Measurements from ENCODE around the gene NPAS3. TPM values are rescaled to one million over a fixed set of nuclear protein-coding genes. Genes with fewer than 3 reads are reported as not detected.

Gene NPAS3
- total RNA-seq, 1 experiment from 2014 or later: 0.36 TPM

DNA sequence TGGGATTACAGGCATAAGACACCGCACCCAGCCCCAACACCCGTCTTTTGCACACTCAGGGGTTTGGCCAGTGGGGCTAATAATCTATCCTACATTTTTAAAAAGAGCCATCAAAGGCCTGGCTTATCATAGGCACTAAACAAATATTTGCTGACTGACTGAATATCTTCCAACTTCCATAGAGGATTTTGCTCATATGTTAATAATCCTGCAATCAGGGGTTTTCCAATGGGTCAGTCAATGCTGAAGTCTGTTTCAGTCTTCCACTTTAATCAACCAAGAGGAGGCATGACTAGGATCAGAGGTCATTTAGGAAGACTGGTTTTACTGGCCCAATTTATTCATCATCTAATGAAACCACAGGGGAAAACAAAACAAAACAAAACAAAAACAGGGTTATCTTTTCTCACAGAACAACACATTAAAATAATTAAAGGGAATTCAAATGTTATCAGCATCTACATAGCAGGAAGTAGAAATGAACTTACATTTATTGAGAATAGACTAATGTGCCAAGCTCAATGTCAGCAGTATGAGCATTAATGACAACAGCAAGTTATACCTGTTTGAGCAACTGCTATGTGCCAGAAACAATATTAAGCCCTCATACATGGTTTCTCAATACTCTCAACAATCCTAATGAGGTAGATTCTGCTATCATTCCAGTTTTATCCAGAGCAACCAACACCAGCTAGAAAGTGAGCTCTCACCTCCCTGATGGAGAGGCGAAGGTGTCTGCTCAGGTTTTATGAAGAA, 640.0 kb downstream of the NPAS3 start:
- H3F3A ChIP-seq (ENCODE audit: low read length, unreplicated experiment): no peaks in the 10 kb centered on the region
- ATAC-seq (peak; percentile 50), DNase-seq (peak; percentile 49)
- no peaks in the 10 kb centered on the region; the same call in 1 of the 2 replicates for H3K9me2 ChIP-seq (replicated peaks; ENCODE audit: low read length)
- no peaks in the 10 kb centered on the region for H3K9me3 ChIP-seq (ENCODE audit: low read length)
- H4K20me1 ChIP-seq (ENCODE audit: low read length): no peaks in the 10 kb centered on the region
- no peak overlapping the region for H2AFZ ChIP-seq (ENCODE audit: low read length)
- intact Hi-C loops (cut with micrococcal nuclease): no loop called here
- H3K9ac ChIP-seq (ENCODE audit: low read length): no peak overlapping the region
- TF ChIP-seq EZH2phosphoT487 (IDR thresholded peaks at IDR 0.05; ENCODE audit: borderline replicate concordance, low read length) (no peak), EZH2 (IDR thresholded peaks at IDR 0.05; ENCODE audit: low read length, unreplicated experiment) (no peak)
- TF ChIP-seq, protein P1, sequence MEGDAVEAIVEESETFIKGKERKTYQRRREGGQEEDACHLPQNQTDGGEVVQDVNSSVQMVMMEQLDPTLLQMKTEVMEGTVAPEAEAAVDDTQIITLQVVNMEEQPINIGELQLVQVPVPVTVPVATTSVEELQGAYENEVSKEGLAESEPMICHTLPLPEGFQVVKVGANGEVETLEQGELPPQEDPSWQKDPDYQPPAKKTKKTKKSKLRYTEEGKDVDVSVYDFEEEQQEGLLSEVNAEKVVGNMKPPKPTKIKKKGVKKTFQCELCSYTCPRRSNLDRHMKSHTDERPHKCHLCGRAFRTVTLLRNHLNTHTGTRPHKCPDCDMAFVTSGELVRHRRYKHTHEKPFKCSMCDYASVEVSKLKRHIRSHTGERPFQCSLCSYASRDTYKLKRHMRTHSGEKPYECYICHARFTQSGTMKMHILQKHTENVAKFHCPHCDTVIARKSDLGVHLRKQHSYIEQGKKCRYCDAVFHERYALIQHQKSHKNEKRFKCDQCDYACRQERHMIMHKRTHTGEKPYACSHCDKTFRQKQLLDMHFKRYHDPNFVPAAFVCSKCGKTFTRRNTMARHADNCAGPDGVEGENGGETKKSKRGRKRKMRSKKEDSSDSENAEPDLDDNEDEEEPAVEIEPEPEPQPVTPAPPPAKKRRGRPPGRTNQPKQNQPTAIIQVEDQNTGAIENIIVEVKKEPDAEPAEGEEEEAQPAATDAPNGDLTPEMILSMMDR (conservative IDR thresholded peaks at IDR 0.05; ENCODE audit: low read depth, low read length): no peak
- BruUV-seq (replicated peaks): no TSS peak
- H3K27ac ChIP-seq (ENCODE audit: low read length): no peak overlapping the region
- H3K4me3 ChIP-seq (ENCODE audit: low read length): no peak overlapping the region
- ChIA-PET POLR2A (ENCODE audit: unreplicated experiment) (no interaction called here), CTCF (no interaction called here)
- H3K36me3 ChIP-seq (ENCODE audit: low read depth, low read length): no peaks in the 10 kb centered on the region
- peaks cover 12% of the 10 kb centered on the region for H3K4me1 ChIP-seq (ENCODE audit: insufficient read depth, low read length)
- 0 out of 2 replicates have a peak overlapping the region, but pooled peaks have one; percentile 3 for H3K4me2 ChIP-seq (ENCODE audit: low read length)
- no peaks in the 10 kb centered on the region for H3K79me2 ChIP-seq (ENCODE audit: low read length)
- H3K27me3 ChIP-seq (ENCODE audit: low read length): no peaks in the 10 kb centered on the region

DNA sequence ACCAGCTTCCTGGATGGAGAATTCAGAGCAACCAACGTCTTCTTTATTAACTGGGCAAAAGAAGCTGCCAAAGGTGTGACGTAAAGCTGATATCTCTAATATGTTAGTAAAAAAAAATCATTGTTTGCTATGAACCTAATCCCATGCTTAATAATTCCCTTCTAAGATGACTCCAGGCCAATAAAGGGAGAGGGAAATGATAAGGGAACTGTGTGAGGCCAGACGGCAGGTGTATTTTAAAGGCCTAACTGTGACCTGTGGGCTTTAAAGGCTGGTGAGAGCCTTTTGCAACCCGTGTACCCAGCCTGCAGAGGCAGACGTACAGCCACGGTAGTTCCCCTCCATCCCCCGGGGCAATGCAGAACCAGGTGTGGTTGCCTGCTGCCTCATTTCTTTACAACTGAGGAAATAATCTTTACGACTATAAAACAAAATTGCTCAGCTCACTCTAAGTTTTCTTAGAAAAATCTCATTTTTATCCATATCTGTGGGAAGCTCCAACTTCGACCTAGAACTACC, 641.6 kb downstream of the NPAS3 start:
- TF ChIP-seq EZH2phosphoT487 (IDR thresholded peaks at IDR 0.05; ENCODE audit: borderline replicate concordance, low read length): no peak
- no peak for TF ChIP-seq EZH2 (IDR thresholded peaks at IDR 0.05; ENCODE audit: low read length, unreplicated experiment)
- TF ChIP-seq, protein P1 (conservative IDR thresholded peaks at IDR 0.05; ENCODE audit: low read depth, low read length): no peak
- no TSS peak for BruUV-seq (replicated peaks)
- intact Hi-C loops (cut with micrococcal nuclease): no loop called here
- no peak for ATAC-seq
- no peaks in the 10 kb centered on the region for H3F3A ChIP-seq (ENCODE audit: low read length, unreplicated experiment)
- H3K4me2 ChIP-seq (ENCODE audit: low read length): no peak overlapping the region
- POLR2A ChIA-PET (ENCODE audit: unreplicated experiment): interaction anchor here (0.6 kb wide), 1 partner anchor 23 kb away, joined by 3 read pairs; no protein-coding TSS in a partner anchor
- H4K20me1 ChIP-seq (ENCODE audit: low read length): no peaks in the 10 kb centered on the region
- no peak for DNase-seq
- H3K27ac ChIP-seq (ENCODE audit: low read length): no peak overlapping the region
- H3K9ac ChIP-seq (ENCODE audit: low read length): no peak overlapping the region
- CTCF ChIA-PET: no interaction called here
- no peaks in the 10 kb centered on the region for H3K9me2 ChIP-seq (replicated peaks; ENCODE audit: low read length)
- no peaks in the 10 kb centered on the region for H3K9me3 ChIP-seq (ENCODE audit: low read length)
- H3K79me2 ChIP-seq (ENCODE audit: low read length): no peaks in the 10 kb centered on the region
- H2AFZ ChIP-seq (ENCODE audit: low read length): no peak overlapping the region
- H3K4me1 ChIP-seq (ENCODE audit: insufficient read depth, low read length): peaks cover 12% of the 10 kb centered on the region
- H3K27me3 ChIP-seq (ENCODE audit: low read length): no peaks in the 10 kb centered on the region
- no peaks in the 10 kb centered on the region for H3K36me3 ChIP-seq (ENCODE audit: low read depth, low read length)
- no peak overlapping the region for H3K4me3 ChIP-seq (ENCODE audit: low read length)

DNA sequence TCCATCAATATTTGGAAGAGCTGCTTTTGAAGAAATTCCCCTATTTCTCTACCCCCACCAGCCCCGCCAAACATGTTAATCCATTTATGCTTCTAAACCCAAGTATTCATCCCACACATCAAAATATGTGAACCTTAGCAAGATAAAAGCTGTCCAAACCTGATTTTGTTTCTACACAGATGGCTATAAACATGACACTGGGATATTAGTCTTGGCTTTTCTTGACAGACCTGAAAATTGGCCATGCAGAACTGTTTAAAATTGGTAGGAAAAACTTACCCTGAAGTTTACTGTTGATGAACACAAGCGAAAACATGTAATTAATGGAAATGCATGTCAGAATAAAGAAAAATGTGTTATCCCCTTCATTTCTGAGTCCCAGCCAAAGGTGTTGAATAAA, 642.2 kb downstream of the NPAS3 start:
- Histone ChIP-seq H3K4me1 (ENCODE audit: insufficient read depth, low read length) (peaks cover 12% of the 10 kb centered on the region), H3K9ac (ENCODE audit: low read length) (no peak overlapping the region), H3K9me3 (ENCODE audit: low read length) (no peaks in the 10 kb centered on the region), H3K36me3 (ENCODE audit: low read depth, low read length) (no peaks in the 10 kb centered on the region), H3K27ac (ENCODE audit: low read length) (no peak overlapping the region), H2AFZ (ENCODE audit: low read length) (no peak overlapping the region), H3K79me2 (ENCODE audit: low read length) (no peaks in the 10 kb centered on the region), H3K4me2 (ENCODE audit: low read length) (no peak overlapping the region), H3F3A (ENCODE audit: low read length, unreplicated experiment) (no peaks in the 10 kb centered on the region), H3K4me3 (ENCODE audit: low read length) (no peak overlapping the region), H3K9me2 (replicated peaks; ENCODE audit: low read length) (no peaks in the 10 kb centered on the region), H3K27me3 (ENCODE audit: low read length) (no peaks in the 10 kb centered on the region), H4K20me1 (ENCODE audit: low read length) (no peaks in the 10 kb centered on the region)
- POLR2A ChIA-PET (ENCODE audit: unreplicated experiment): no interaction called here
- CTCF ChIA-PET: no interaction called here
- ATAC-seq (no peak), DNase-seq (no peak)
- no TSS peak for BruUV-seq (replicated peaks)
- TF ChIP-seq EZH2phosphoT487 (IDR thresholded peaks at IDR 0.05; ENCODE audit: borderline replicate concordance, low read length) (no peak), EZH2 (IDR thresholded peaks at IDR 0.05; ENCODE audit: low read length, unreplicated experiment) (no peak)
- TF ChIP-seq, protein P1 (conservative IDR thresholded peaks at IDR 0.05; ENCODE audit: low read depth, low read length): no peak
- intact Hi-C loops (cut with micrococcal nuclease): no loop called here

Measured in PC-3 (cell line).